Epithelial cell of esophagus (primary cell): ENCODE data around the gene HGF.

Experiments used
- DNase-seq: peaks from one replicate; pipeline ENCODE4 v3.0.0; 2010; ENCODE audit warnings: low read depth
- H3K4me3 ChIP-seq: 2 replicates; pipeline ENCODE4 v1.5.1; 2011; ENCODE audit warnings: mild to moderate bottlenecking, low read length, control low read depth
- CTCF ChIP-seq: IDR thresholded peaks from 2 replicates; pipeline ENCODE4 v1.5.1; 2011; ENCODE audit warnings: low read depth, mild to moderate bottlenecking, low read length, control low read depth, inconsistent platforms; ENCODE audit not compliant: insufficient read depth; ENCODE audit errors: missing control alignments

The HGF gene

GRCh38 chr7:81662531-81662930 is 107.3 kb downstream of the HGF start:
- peak; percentile 13 for DNase-seq
- TF ChIP-seq CTCF, result no peak
- H3K4me3 ChIP-seq, result no peak overlapping the region

DNA sequence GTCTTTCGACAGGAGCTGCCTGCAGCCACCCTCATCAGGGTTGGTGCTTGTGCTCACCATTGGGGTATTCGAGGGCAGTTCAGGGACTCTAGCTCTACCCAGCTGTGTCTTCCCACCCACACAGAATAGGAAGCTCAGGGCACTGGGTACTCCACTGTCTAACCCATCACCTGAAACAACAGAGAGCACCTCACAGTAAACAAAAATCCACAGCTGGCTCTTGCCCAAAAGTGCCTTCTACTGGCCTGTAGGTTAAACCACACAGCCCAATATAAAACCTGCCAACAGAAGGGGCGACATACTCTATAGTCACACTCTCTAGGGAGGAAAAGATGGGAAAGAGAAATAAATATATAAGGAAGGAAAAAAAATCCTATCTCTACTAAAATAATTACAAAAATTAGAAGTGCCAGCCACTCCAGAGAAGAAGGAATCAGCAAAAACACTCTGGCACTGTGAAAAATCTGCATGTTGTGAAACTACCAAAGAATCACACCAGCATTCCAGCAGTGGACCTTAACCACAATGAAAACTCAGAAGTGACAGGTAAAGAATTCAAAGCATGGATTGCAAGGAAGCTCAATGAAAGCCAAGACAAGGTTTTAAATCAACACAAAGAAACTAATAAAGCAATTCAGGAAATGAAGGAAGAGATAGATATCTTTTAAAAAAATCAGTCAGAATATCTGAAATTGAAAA is 110.0 kb downstream of the HGF start:
- TF ChIP-seq CTCF, result no peak
- DNase-seq, result no peak
- no peak overlapping the region for H3K4me3 ChIP-seq

DNA sequence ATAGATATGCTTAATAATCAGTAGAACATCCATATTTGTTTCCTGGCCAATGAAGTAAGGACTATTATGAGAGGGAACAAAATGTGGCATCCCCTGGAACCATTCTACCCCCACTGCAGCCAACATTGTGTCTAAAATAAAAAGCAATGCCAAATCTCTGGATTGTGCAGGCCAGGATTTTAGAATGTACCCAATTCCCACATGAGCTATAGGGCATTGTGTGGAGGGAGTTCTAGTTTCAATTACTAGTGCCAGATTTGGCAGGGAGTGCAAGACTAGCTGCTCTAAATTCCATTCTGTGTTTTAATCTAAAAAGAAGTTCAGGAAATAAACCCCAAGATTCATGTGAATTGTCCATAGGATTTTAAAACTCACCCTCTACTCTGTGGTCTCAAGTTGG is 112.3 kb downstream of the HGF start:
- H3K4me3 ChIP-seq, result no peak overlapping the region
- no peak for DNase-seq
- TF ChIP-seq CTCF, result no peak

DNA sequence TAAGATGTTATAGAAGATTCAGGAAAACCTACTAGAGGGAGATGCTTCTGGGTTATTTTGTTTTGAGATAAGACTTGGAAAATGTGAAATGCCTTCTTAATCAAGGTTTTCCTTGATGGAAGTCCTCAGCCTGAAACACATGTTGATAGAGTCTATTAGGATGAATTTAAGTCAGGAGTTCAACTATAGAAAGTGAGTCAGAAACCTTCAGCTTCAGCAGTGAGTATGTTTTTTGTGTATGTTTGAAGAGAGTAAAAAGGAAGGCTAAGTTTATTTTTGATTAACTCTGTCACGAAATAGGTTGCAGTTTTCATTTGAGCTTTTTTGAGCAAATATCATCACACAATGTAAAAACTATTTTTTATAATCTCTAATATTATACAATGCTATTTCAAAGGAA is 114.6 kb downstream of the HGF start:
- no peak for TF ChIP-seq CTCF
- DNase-seq, result no peak
- H3K4me3 ChIP-seq, result no peak overlapping the region

DNA sequence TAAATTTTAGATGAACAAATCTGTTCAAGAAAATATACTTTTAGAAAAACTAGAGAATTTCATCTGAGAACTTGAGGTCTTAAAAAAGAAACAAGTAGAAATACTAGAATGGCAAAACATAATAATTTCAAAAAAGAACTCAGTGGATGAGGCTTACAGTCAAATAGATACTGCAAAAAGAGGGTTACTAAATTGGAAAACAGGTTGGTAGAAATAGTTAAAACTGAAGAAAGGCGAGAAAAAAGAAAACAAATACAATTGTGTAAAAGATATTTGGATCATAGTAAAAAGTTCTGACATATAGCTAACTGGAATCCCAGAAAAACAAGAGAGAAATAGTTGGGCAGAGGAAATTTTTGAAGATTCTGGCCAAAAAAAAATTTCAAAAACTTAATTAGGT is 117.6 kb downstream of the HGF start:
- H3K4me3 ChIP-seq, result no peak overlapping the region
- TF ChIP-seq CTCF, result no peak
- no peak for DNase-seq
